HepG2 (cell line): ENCODE data around the gene C16orf90.

Source experiments
- AGO2 ChIP-seq: fragments of 200-400 bp; formaldehyde crosslinking; optimal IDR thresholded peaks from 2 replicates; pipeline ENCODE3; 2017; ENCODE audit warnings: mild to moderate bottlenecking, low read depth, low read length, moderate library complexity
- CREM ChIP-seq, 2 experiments: sonication (generic) in 1 of 2; formaldehyde crosslinking in 1 of 2; IDR thresholded peaks; 2 replicates each; pipeline versions ENCODE4 v1.4.0 to v1.6.1; 2016 to 2020; ENCODE audit warnings: antibody characterized with exemption in 1 of 2, mild to moderate bottlenecking in 1 of 2, missing genetic modification reagents in 1 of 2
- KLF16 ChIP-seq, 2 experiments: sonication (generic) in 1 of 2; formaldehyde crosslinking in 1 of 2; IDR thresholded peaks; 2 replicates each; pipeline versions ENCODE4 v1.6.1 to v1.8.0; 2016 to 2023; ENCODE audit warnings: missing genetic modification reagents in 2 of 2, missing compliant biosample characterization in 1 of 2
- ZNF274 ChIP-seq: sonication (generic); formaldehyde crosslinking; IDR thresholded peaks from 2 replicates; pipeline ENCODE4 v1.5.1; 2020; ENCODE audit warnings: mild to moderate bottlenecking, missing genetic modification reagents
- TF ChIP-seq, protein P1 (sequence below): sonication (generic); formaldehyde crosslinking; IDR thresholded peaks from 2 replicates; pipeline ENCODE4 v1.5.0; 2020; ENCODE audit warnings: mild to moderate bottlenecking, missing genetic modification reagents, moderate library complexity
- TF ChIP-seq, protein P2 (sequence below): sonication (generic); formaldehyde crosslinking; IDR thresholded peaks from 2 replicates; pipeline ENCODE4 v1.4.0; 2020; ENCODE audit warnings: low read depth, missing genetic modification reagents

DNA sequence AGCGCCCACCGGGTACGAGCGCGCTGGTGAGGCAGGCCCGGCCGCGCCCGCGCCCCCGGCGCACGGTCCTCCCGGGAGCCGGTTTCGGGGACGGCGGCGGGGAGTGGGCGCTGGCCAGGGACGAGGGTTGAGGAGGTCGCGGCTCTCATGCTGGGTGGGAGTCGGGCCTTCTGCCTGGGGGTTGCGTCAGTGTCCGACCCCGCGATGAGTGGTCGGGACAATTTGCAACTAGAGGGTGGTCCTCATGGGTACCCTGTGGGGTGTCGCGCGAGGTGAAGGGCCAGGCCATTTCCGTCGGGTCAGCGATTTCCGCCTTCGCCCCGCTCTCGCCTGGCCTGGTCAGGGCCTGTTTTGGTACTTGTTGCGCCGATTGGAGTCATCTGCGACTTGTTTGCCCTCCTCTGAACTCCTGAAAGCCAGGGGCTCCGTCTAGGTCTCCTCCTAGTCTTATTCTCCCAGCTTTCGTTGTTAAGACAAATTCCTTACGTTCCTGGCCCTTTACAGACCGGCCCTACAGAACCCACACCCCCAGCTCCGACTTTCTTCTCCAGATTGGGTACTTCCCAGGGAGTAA is 36.9 kb downstream of the C16orf90 start:
- TF ChIP-seq, protein P1, sequence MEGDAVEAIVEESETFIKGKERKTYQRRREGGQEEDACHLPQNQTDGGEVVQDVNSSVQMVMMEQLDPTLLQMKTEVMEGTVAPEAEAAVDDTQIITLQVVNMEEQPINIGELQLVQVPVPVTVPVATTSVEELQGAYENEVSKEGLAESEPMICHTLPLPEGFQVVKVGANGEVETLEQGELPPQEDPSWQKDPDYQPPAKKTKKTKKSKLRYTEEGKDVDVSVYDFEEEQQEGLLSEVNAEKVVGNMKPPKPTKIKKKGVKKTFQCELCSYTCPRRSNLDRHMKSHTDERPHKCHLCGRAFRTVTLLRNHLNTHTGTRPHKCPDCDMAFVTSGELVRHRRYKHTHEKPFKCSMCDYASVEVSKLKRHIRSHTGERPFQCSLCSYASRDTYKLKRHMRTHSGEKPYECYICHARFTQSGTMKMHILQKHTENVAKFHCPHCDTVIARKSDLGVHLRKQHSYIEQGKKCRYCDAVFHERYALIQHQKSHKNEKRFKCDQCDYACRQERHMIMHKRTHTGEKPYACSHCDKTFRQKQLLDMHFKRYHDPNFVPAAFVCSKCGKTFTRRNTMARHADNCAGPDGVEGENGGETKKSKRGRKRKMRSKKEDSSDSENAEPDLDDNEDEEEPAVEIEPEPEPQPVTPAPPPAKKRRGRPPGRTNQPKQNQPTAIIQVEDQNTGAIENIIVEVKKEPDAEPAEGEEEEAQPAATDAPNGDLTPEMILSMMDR (CRISPR knock-in tag): no peak
- no peak for TF ChIP-seq CREM (IDR thresholded peaks at IDR 0.05)
- no peak for TF ChIP-seq CREM (CRISPR knock-in tag; IDR thresholded peaks at IDR 0.05)
- TF ChIP-seq, protein P2, sequence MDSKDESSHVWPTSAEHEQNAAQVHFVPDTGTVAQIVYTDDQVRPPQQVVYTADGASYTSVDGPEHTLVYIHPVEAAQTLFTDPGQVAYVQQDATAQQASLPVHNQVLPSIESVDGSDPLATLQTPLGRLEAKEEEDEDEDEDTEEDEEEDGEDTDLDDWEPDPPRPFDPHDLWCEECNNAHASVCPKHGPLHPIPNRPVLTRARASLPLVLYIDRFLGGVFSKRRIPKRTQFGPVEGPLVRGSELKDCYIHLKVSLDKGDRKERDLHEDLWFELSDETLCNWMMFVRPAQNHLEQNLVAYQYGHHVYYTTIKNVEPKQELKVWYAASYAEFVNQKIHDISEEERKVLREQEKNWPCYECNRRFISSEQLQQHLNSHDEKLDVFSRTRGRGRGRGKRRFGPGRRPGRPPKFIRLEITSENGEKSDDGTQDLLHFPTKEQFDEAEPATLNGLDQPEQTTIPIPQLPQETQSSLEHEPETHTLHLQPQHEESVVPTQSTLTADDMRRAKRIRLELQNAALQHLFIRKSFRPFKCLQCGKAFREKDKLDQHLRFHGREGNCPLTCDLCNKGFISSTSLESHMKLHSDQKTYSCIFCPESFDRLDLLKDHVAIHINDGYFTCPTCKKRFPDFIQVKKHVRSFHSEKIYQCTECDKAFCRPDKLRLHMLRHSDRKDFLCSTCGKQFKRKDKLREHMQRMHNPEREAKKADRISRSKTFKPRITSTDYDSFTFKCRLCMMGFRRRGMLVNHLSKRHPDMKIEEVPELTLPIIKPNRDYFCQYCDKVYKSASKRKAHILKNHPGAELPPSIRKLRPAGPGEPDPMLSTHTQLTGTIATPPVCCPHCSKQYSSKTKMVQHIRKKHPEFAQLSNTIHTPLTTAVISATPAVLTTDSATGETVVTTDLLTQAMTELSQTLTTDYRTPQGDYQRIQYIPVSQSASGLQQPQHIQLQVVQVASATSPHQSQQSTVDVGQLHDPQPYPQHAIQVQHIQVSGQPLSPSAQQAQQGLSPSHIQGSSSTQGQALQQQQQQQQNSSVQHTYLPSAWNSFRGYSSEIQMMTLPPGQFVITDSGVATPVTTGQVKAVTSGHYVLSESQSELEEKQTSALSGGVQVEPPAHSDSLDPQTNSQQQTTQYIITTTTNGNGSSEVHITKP (CRISPR knock-in tag): no peak
- no peak for TF ChIP-seq AGO2
- no peak for TF ChIP-seq KLF16 (CRISPR knock-in tag; IDR thresholded peaks at IDR 0.05)
- no peak for TF ChIP-seq ZNF274 (CRISPR knock-in tag)
